Aortic smooth muscle cell (primary cell): ENCODE data around the gene CNBD2. TPM values are rescaled to one million over a fixed set of nuclear protein-coding genes. Genes with fewer than 3 reads are reported as not detected.

ENCODE experiments used
- total RNA-seq: library from RNA; depleted of rRNA; stranded (reverse); fragments of >200 nt; gene quantifications from 2 replicates; pipeline ENCODE4 v1.2.3, GENCODE V29; 2014

The CNBD2 gene
- total RNA-seq, result 1.8 and 3.0 TPM in 2 replicates

DNA sequence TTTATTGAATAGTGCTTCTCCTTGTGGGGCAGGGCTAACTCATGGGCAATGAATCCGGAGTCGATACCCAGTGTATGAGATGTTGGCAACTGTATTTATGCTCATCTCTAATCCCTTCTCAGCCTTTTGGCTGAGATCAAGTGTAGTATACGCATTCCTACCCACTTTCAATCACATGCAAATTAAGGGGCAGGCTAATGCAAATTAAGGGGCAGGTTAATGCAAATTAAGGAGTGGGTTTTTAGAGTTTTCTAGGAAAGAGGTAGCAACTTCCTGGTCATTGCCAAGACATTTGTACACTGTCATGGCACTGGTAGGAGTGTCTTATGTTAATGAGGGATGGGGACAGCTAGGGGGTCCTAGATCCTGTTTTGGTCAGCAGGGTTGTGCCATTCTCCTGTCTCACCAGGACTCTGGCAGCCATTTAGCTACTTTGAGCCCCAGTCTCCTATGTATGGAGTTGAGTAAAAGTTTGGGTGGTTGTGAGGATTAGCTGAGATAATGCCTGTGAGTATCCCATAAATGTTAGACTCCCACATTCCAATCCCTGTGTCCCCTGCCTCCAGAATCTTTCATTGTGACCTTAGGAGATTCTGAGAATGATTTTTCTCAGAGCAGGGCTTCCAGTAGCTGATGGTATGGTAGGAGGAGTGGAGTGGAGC, at the start of gene CNBD2:
TSS of gene CNBD2 (plus strand) at position 612 of the 662 bp plus-strand sequence. CDS start 173 bp downstream, outside the sequence.

DNA sequence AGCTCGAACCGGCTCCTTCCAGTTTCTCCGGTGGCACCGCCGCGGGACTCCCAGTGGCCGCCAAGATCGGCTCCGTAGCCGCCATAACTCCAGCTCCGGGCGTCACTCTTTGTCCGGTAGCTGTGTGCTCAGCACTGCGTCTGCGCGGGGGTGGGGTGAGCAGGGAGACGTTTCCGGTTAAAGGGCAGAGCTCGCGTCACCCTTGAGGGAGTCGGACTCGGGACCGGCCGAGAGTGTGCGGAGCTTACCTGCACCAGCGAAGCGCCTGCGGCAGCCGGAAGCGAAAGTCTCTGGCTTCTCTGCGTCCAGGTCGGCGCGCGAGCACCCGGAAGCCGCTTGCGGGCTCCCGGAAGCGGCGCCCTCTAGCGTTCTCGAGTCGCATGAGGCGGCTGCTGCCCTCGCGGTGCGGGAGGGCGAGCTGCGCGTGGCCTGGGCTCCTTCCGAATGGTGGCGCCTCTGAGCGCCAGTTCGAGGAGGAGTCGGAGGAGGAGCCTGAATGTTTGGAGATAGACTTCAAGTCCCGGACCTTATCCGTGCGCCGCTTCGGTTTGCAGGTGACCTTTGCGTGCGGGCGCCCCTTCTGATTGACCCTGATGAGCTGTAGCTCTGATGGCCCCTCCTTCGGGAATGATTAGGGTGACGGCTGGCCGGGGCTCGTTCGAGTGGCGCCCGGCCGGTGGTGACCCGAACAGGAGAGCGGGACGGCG, 14.0 kb upstream of the CNBD2 start, which contains the start of gene SCAND1:
TSS of gene SCAND1 (minus strand) at position 303 of the 707 bp plus-strand sequence. CDS start at position 85, 218 bp downstream.

Other genes starting within 250 kb of the CNBD2 start
- 324 and 369 TPM in 2 replicates for gene RBM39, start 226.3 kb upstream of the CNBD2 start, total RNA-seq
- gene PHF20, start 196.6 kb upstream of the CNBD2 start, total RNA-seq, result 22.2 and 25.8 TPM in 2 replicates
- gene SCAND1, start 14.1 kb upstream of the CNBD2 start, total RNA-seq, result 44.1 and 46.1 TPM in 2 replicates
- 13.3 and 20.9 TPM in 2 replicates for gene EPB41L1, start 186.2 kb downstream of the CNBD2 start, total RNA-seq